GM18499 (cell line): Measurements from ENCODE around the gene DDX31.

Experiments
- ATAC-seq: cut with Tn5 transposase; IDR thresholded peaks from one replicate; pipeline ENCODE4 v1.9.1; 2021; ENCODE audit warnings: moderate number of reproducible peaks; ENCODE audit not compliant: insufficient read depth, unreplicated experiment

DDX31 gene

GRCh38 chr9:132674485-132674884 lies 4.7 kb upstream of the DDX31 start:
- ATAC-seq = no peak

DNA sequence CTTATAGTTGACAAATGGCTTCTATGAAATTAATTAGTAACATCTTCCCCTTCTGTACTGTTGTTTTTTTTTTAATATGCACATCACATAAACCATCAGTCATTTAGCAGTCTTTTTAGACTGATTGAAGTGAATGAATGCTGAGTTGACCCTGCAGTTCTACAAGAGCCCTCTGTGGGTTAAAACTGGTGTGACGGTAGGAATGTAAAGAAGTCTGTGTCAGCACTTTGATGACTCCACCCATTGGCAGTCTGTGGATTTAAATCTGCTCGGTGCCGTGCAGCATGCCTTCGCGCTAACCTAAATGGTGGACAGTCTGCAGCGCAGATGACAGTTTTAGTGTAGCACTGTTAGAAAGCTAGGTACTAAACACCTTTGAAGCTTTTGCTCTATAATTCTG lies 3.6 kb upstream of the DDX31 start:
- ATAC-seq = no peak

DNA sequence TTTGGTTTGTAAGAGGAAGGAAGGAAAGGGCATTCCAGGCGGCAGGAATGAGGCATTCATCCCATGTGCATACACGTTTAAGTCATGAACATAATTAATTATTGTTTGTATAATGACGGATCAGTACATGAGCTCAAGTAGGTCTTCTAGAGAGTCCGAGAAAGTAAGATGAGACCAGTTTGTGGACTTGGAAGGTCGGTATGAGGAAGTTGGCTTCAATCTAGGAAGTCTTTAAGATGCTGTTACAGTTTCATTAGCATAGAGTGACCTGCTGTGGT lies 2.6 kb upstream of the DDX31 start:
- no peak for ATAC-seq

- no peak for ATAC-seq
Observed at GRCh38 chr9:132671620-132672412, 2.0 kb upstream of the DDX31 start.

GRCh38 chr9:132670457-132671391 lies 941 bp upstream of the DDX31 start, which contains the start of gene GTF3C4:
GTF3C4 (plus strand) TSS chr9:132670464; CDS start chr9:132670599, 135 bp downstream.
- ATAC-seq = no peak

GRCh38 chr9:132669319-132669697 lies 475 bp downstream of the DDX31 start:
- ATAC-seq = no peak

DNA sequence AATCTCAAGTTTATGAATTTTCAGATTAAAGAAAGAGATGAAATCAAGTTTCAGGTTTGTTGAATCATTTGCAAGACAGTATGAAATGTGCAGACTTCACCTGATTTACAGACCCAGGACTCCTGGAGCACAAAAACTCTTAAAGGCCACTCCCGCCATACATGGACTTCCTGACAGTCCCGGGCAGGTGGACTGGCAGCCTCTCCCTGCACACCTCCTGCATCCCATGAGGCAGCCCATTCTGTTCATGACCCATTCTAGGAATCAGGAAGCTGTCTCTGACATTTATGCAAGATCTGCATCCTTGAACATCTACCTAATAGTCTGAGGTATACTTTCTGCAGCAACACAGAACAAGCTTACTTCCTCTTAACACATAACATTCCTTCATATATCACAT lies 5.9 kb downstream of the DDX31 start:
- no peak for ATAC-seq

DNA sequence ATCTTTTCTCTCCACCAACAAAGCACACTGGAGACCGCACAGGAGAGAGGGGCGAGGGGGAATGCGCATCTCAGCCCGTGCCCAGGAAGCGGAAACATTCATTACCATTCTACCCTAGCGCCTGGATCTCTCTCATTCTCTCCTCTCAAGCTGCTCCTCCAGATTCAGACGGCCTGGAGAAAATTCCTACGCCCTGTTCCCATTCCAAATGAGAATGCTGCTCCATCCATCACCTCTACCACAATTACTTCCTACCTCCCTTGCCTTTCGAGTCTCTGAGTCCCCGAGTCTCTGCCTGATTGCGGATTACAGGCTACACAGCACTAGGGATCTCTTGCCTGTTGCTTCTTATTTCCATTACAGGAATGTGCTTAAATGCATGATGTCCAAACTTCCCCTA lies 6.7 kb downstream of the DDX31 start:
- ATAC-seq = no peak

DNA sequence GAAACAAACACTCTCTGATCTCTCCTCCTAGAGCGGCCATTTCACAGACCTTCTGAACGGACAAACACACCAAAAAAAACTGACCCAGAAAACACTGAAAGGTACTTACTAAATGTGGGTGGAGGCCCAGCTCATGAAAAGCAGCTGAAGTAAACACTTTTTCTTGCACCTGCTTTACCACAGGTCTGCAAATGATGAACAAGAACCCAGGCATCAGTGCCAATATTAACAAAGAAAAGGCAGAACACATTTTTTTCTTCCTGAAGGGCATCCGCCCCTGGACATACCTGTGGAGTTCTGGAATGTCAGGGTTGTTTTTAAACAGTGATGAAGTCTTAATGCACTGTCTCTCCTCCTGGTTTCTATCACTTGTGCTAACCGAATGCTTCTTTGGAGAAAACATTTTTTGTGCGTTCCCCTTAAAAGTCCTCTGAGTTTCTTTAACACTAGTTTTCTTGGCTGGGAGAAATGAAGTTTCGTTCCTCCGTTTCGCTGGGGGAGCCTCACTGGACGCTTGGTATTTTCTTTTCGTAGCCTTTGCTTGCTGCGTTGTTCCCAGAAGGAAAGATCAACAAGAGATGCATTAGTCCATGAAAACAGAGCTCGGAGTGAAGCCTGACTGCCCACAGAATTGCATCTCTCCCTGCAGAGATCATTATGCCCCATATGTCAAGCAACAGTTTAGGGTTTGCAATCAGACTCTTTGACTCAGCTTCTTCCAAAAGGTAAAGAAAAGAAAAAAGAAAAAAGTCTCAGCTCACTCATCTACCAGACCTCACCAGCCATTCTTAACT lies 7.4 kb downstream of the DDX31 start:
- no peak for ATAC-seq

DNA sequence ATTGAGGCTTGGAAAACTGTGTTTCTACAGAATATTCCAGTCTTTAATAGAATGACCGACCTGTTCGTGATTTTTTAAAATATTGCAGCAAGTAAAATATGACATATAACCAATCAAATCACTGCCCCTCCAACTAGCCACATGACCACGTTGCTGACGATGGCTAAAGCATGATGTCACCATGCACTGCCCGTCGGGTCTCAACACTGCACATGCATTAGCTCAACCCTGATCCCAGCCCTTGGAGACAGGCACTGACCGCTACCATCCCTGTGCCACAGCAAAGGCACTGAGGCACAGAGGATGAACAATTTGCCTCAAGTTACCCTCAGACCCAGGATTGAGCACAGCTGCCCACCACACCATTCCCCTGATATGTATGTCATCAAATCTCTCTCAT lies 13.5 kb downstream of the DDX31 start:
- no peak for ATAC-seq

DNA sequence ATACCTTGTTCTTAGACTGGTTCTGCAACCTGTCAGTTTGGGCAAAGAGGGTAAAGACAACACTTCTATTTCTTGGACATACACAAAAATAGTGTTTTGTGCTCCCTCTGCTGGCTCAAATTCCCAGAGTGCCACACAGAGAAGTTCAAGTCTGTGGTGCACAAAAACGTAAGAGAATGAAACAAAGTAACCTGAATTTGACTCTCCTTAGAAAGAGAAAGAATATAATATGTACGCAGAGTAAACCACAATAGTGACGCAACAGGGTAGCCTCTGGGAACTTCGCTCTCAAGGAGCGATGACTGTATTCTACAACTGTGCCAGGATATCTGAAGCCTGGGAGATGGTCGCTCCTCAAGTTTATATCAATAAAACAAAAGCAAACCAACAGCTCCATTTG lies 18.5 kb downstream of the DDX31 start:
- ATAC-seq = no peak

DNA sequence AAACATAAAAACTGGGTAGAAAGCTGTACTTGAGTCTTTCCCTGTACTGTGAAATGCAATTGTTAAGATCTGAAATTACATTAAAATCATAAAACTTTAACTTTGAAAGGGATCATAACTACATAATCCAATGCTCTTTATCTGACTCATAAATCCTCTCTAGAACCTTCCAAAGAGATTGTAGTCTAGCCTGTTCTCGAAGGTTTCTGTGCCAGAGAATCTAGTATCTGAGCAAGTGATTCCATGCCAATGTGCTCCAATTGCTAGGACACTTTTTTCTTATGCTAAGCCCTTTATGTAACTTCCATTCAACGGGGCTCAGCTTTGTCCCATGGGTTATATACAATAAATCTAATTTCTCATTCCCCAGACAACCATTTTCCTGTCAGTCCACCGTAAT lies 21.1 kb downstream of the DDX31 start:
- no peak for ATAC-seq

- ATAC-seq = no peak
Observed at GRCh38 chr9:132648283-132648682, 21.5 kb downstream of the DDX31 start.

- ATAC-seq = no peak
Observed at GRCh38 chr9:132647806-132648205, 22.0 kb downstream of the DDX31 start.

- ATAC-seq = no peak
Observed at GRCh38 chr9:132647355-132647754, 22.4 kb downstream of the DDX31 start.

DNA sequence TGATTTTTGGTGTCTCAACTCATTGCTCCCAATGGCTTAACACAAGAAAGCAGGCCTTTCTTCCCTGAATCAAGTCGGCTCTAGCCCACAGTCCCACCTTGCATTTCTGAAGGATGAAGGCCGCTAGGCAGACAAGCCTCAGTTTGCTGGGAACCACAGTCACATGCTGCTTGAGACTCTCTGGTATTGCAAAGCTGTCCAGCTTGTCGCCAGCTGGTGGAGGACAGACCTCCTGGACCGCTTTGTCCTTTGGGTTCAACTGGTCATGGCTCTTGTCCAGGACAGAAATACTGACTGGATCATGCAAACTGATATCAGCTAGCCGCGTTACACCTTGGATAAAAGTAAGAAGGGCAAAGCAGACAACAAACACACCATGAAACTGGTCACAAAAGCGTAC lies 23.1 kb downstream of the DDX31 start:
- no peak for ATAC-seq

DNA sequence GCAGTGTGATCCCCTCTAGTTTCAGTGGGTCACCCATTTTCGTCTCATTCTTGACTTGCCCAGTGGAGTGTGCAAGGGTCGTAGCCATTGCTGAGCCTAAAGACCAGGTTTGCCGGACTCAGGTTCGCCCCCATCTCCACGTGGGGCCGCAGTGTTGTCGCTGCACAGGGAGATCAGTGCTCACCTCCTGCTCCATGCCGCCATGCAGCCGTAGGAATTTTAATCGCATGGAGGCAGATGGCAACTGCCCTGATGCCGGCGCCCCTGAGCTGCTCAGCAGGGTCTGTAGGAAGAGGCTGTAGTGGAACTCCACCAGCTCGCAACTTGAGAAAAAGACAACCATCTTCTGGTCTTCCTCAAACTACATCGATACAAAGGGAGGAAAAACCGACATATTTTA lies 24.1 kb downstream of the DDX31 start:
- no peak for ATAC-seq

GRCh38 chr9:132645306-132645705 lies 24.5 kb downstream of the DDX31 start:
- no peak for ATAC-seq

DNA sequence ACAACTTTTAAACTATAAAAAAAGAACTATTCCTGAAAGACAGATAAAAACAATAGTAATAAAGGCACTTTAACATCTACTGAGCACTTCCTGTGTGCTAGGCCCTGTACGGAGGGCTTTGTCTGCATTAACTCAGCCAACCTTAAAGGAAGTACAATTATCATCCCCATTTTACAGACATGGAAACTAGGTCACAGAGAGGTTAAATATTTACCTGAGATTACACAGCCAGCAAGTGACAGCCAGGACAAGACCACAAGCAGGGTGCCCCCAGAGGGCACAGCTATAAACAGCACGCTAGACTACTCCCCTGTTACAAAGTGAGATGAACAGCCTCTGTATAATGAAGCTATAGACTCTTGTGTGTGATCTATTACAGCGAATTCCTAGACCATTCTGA lies 25.5 kb downstream of the DDX31 start:
- no peak for ATAC-seq

- no peak for ATAC-seq
Observed at GRCh38 chr9:132641216-132641615, 28.6 kb downstream of the DDX31 start.

DNA sequence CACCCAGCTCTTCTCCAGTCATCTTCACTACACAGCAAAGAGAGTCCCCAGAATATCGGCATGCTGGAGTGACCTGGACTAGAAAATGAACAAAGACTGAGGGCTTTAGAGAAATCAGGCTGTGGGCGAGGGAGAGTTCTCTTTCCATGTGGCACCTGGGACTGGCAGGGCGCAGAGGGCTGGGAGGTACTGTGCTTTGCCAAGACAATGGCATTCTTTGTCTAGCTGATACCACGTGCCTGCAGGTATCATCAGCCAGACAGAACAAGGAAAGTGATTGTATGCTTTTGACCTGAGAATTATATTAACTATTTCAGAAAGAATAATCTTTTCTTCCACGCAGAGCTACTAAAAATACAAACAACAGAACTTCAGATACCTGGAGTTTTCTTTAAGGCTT lies 30.5 kb downstream of the DDX31 start:
- no peak for ATAC-seq
